SK-N-SH treated with all-trans-retinoic acid at 6 μM for 48 hours (cell line): ENCODE data around the gene YEATS2.
A peak's percentile ranks its signal among the peaks of the same experiment; 100 is the strongest.

ENCODE experiments used
- ATAC-seq: fragments of 200-7000 bp; cut with Tn5 transposase; 3 replicates; pipeline ENCODE4 v1.9.1; 2020; ENCODE audit warnings: mild to moderate bottlenecking, moderate library complexity
- BACH2 ChIP-seq: fragments of 250-450 bp; sonication (Bioruptor Pico); IDR thresholded peaks from 2 replicates; pipeline ENCODE4 v1.9.0; 2021; ENCODE audit warnings: mild to moderate bottlenecking, borderline replicate concordance
- CREB5 ChIP-seq: fragments of 250-450 bp; sonication (Bioruptor Pico); IDR thresholded peaks from 2 replicates; pipeline ENCODE4 v1.5.1; 2020; ENCODE audit warnings: low read depth, mild to moderate bottlenecking, moderate library complexity
- CSRNP3 ChIP-seq: fragments of 250-450 bp; sonication (Bioruptor Pico); IDR thresholded peaks from 2 replicates; pipeline ENCODE4 v1.5.1; 2021; ENCODE audit warnings: mild to moderate bottlenecking, moderate library complexity
- ESRRG ChIP-seq: fragments of 250-450 bp; sonication (Bioruptor Pico); IDR thresholded peaks from 2 replicates; pipeline ENCODE4 v1.6.1; 2021; ENCODE audit warnings: mild to moderate bottlenecking
- GLIS3 ChIP-seq: fragments of 250-450 bp; sonication (Bioruptor Pico); IDR thresholded peaks from 2 replicates; pipeline ENCODE4 v1.5.0; 2020; ENCODE audit warnings: mild to moderate bottlenecking, moderate library complexity
- OSR1 ChIP-seq: fragments of 250-450 bp; sonication (Bioruptor Pico); IDR thresholded peaks from 2 replicates; pipeline ENCODE4 v1.8.0; 2022; ENCODE audit warnings: moderate library complexity, mild to moderate bottlenecking, inconsistent platforms
- PATZ1 ChIP-seq: fragments of 250-450 bp; sonication (Bioruptor Pico); IDR thresholded peaks from 2 replicates; pipeline ENCODE4 v1.8.0; 2020; ENCODE audit warnings: mild to moderate bottlenecking, moderate library complexity, borderline replicate concordance
- POU6F1 ChIP-seq: fragments of 250-450 bp; sonication (Bioruptor Pico); IDR thresholded peaks from 2 replicates; pipeline ENCODE4 v1.8.0; 2021; ENCODE audit warnings: low read depth, mild to moderate bottlenecking, moderate library complexity, borderline replicate concordance
- PPARA ChIP-seq: fragments of 250-450 bp; sonication (Bioruptor Pico); IDR thresholded peaks from 2 replicates; pipeline ENCODE4 v1.5.0; 2020; ENCODE audit warnings: mild to moderate bottlenecking, borderline replicate concordance
- RARB ChIP-seq: fragments of 250-450 bp; sonication (Bioruptor Pico); IDR thresholded peaks from 2 replicates; pipeline ENCODE4 v1.8.0; 2021; ENCODE audit warnings: mild to moderate bottlenecking, moderate library complexity
- SNAI2 ChIP-seq: fragments of 250-450 bp; sonication (Bioruptor Pico); IDR thresholded peaks from 2 replicates; pipeline ENCODE4 v1.5.0; 2020; ENCODE audit warnings: mild to moderate bottlenecking, moderate library complexity
- TCF4 ChIP-seq: fragments of 250-450 bp; sonication (Bioruptor Pico); IDR thresholded peaks from 2 replicates; pipeline ENCODE4 v1.8.0; 2021; ENCODE audit warnings: mild to moderate bottlenecking, moderate library complexity, borderline replicate concordance
- TOX ChIP-seq: fragments of 250-450 bp; sonication (Bioruptor Pico); IDR thresholded peaks from 2 replicates; pipeline ENCODE4 v1.8.0; 2021; ENCODE audit warnings: mild to moderate bottlenecking, moderate library complexity, borderline replicate concordance
- ZFP3 ChIP-seq: fragments of 250-450 bp; sonication (Bioruptor Pico); IDR thresholded peaks from 2 replicates; pipeline ENCODE4 v1.5.0; 2020; ENCODE audit warnings: mild to moderate bottlenecking, moderate library complexity
- ZNF70 ChIP-seq: fragments of 450-650 bp; formaldehyde crosslinking; IDR thresholded peaks from 2 replicates; pipeline ENCODE4 v1.5.0; 2020; ENCODE audit warnings: mild to moderate bottlenecking, moderate library complexity
- ZNF8 ChIP-seq: fragments of 450-650 bp; formaldehyde crosslinking; IDR thresholded peaks from 2 replicates; pipeline ENCODE4 v1.5.0; 2020; ENCODE audit warnings: mild to moderate bottlenecking, moderate library complexity

Gene YEATS2

GRCh38 chr3:183837390-183837789, 139.8 kb downstream of the YEATS2 start:
- no peak for TF ChIP-seq BACH2 (CRISPR knock-in tag)
- TF ChIP-seq SNAI2 (CRISPR knock-in tag), result no peak
- no peak for TF ChIP-seq TCF4 (CRISPR knock-in tag)
- no peak for TF ChIP-seq POU6F1 (CRISPR knock-in tag)
- no peak for TF ChIP-seq CREB5 (CRISPR knock-in tag)
- TF ChIP-seq OSR1, result no peak
- TF ChIP-seq RARB (CRISPR knock-in tag), result no peak
- TF ChIP-seq CSRNP3, result no peak
- no peak for TF ChIP-seq ZNF8 (CRISPR knock-in tag)
- no peak for ATAC-seq

GRCh38 chr3:183837894-183838293, 140.3 kb downstream of the YEATS2 start:
- no peak for ATAC-seq
- TF ChIP-seq RARB (CRISPR knock-in tag) (no peak), TCF4 (CRISPR knock-in tag) (no peak), CREB5 (CRISPR knock-in tag) (no peak), CSRNP3 (no peak), ZNF8 (CRISPR knock-in tag) (no peak), GLIS3 (no peak), ZFP3 (CRISPR knock-in tag) (no peak), OSR1 (no peak)
- TF ChIP-seq, all 23 proteins: peak for 0

- TF ChIP-seq PATZ1 (CRISPR knock-in tag) (no peak), CSRNP3 (no peak), GLIS3 (no peak), CREB5 (CRISPR knock-in tag) (no peak), ZNF70 (CRISPR knock-in tag) (no peak)
- TF ChIP-seq, all 23 proteins: peak for 0
- ATAC-seq, result no peak
Observed at GRCh38 chr3:183839751-183840150, 142.2 kb downstream of the YEATS2 start.

- peak; percentile 67 for ATAC-seq
- no peak for TF ChIP-seq ZFP3 (CRISPR knock-in tag)
- TF ChIP-seq ZNF70 (CRISPR knock-in tag), result no peak
- no peak for TF ChIP-seq TOX
- no peak for TF ChIP-seq ESRRG (CRISPR knock-in tag)
- TF ChIP-seq CREB5 (CRISPR knock-in tag), result no peak
- TF ChIP-seq PPARA, result no peak
- no peak for TF ChIP-seq POU6F1 (CRISPR knock-in tag)
- no peak for TF ChIP-seq PATZ1 (CRISPR knock-in tag)
Observed at GRCh38 chr3:183844606-183845005, 147.0 kb downstream of the YEATS2 start.
